Stimulated activated effector memory CD8-positive, alpha-beta T cell treated with anti-CD3 and anti-CD28 coated beads, Interleukin-12 subunit alpha, Interleukin-12 subunit beta, amount 100 ng/mL, for 72 hours (primary cell): ENCODE measurements around the gene ERICH4.
"Not testable (repeated sequence)": the region's sequence is repeated elsewhere in the genome, so short reads cannot be mapped to it uniquely, and the experiment has no call there.

Experiments
- ATAC-seq: fragments of 150-1000 bp; cut with Tn5 transposase; 2 replicates; pipeline ENCODE4 v1.10.0; 2021
- DNase-seq, 2 donors: peaks; one replicate each; pipeline ENCODE4 v3.0.0; 2021 to 2022; ENCODE audit warnings: low spot score in 2 of 2
- H3K27ac Mint-ChIP-seq: one replicate; pipeline ENCODE4 v1.8.0; 2022; ENCODE audit warnings: mild to moderate bottlenecking, mixed read lengths
- H3K36me3 Mint-ChIP-seq: one replicate; pipeline ENCODE4 v1.8.0; 2022; ENCODE audit warnings: mild to moderate bottlenecking, mixed read lengths
- H3K4me1 Mint-ChIP-seq: one replicate; pipeline ENCODE4 v1.8.0; 2022; ENCODE audit warnings: mixed read lengths
- H3K4me3 Mint-ChIP-seq: one replicate; pipeline ENCODE4 v1.8.0; 2022; ENCODE audit warnings: mild to moderate bottlenecking, mixed read lengths
- H3K9me3 Mint-ChIP-seq: one replicate; pipeline ENCODE4 v1.8.0; 2022; ENCODE audit warnings: mixed read lengths

ERICH4 gene

GRCh38 chr19:41424335-41425173, 18.4 kb upstream of the ERICH4 start:
- no peak for DNase-seq
- Mint-ChIP-seq H3K27ac (peak overlapping the region; percentile 91), H3K4me1 (peaks cover 47% of the 10 kb centered on the region), H3K36me3 (peaks cover 51% of the 10 kb centered on the region), H3K9me3 (no peaks in the 10 kb centered on the region), H3K4me3 (peak overlapping the region; percentile 36)
- ATAC-seq, result no peak

GRCh38 chr19:41425174-41426115, 17.5 kb upstream of the ERICH4 start:
- H3K36me3 Mint-ChIP-seq, result peaks cover 49% of the 10 kb centered on the region

GRCh38 chr19:41426116-41426841, 16.7 kb upstream of the ERICH4 start:
- no peaks in the 10 kb centered on the region for H3K9me3 Mint-ChIP-seq
- ATAC-seq (no peak), DNase-seq (no peak)
- peaks cover 44% of the 10 kb centered on the region for H3K36me3 Mint-ChIP-seq
- peak overlapping the region; percentile 96 for H3K27ac Mint-ChIP-seq
- H3K4me1 Mint-ChIP-seq, result peaks cover 47% of the 10 kb centered on the region
- H3K4me3 Mint-ChIP-seq, result peak overlapping the region; percentile 87

More at GRCh38 chr19:41425174-41426115, 17.5 kb upstream of the ERICH4 start:
- no peak for ATAC-seq
- no peak for DNase-seq
- Mint-ChIP-seq H3K27ac (peak overlapping the region; percentile 96), H3K4me3 (peak overlapping the region; percentile 87), H3K9me3 (no peaks in the 10 kb centered on the region), H3K4me1 (peaks cover 47% of the 10 kb centered on the region)

DNA sequence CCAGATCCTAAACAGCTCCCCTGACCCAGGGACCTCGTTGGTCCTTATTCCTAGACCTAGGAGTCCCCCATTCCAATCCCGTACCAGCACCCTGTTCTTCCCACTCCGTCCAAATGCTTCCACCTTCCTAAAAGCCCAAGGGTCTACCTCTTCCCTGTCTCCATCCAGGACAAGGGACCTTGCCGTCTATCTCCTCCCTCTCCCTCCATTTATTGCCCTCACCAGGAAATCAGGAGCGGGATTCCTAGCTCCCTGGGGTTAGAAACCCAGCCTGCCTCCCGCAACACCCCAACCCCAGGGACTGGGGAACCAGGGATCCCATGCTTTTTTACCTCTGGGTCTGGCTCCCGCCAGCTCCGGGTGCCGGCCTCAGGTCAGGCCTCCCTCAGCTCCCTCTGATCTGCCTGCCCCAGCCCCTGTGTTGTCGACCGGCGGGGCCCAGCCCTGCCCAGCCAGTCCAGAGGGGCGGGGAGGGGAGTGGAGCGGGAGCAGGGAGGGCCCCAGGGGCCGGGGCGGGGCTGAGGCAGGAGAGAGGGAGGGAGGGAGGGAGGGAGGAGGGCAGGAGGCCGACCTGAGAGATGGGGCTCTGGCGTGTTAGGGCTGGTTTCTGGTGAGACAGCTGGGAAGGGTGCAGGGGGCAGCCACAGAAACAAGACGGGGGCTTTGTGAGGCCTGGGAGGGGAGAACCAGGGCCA, 15.9 kb upstream of the ERICH4 start, which contains the start of gene B3GNT8:
TSS of gene B3GNT8 (minus strand) at position 423 of the 695 bp plus-strand sequence. CDS start 596 bp downstream, outside the sequence.
- Mint-ChIP-seq H3K4me1 (peaks cover 47% of the 10 kb centered on the region), H3K4me3 (peak within 1 kb of the TSS; percentile 87), H3K36me3 (peaks cover 45% of the 10 kb centered on the region), H3K27ac (peak within 1 kb of the TSS; percentile 96), H3K9me3 (no peaks in the 10 kb centered on the region)
- DNase-seq (peak; percentile 36 to 56), ATAC-seq (peak; percentile 82)

DNA sequence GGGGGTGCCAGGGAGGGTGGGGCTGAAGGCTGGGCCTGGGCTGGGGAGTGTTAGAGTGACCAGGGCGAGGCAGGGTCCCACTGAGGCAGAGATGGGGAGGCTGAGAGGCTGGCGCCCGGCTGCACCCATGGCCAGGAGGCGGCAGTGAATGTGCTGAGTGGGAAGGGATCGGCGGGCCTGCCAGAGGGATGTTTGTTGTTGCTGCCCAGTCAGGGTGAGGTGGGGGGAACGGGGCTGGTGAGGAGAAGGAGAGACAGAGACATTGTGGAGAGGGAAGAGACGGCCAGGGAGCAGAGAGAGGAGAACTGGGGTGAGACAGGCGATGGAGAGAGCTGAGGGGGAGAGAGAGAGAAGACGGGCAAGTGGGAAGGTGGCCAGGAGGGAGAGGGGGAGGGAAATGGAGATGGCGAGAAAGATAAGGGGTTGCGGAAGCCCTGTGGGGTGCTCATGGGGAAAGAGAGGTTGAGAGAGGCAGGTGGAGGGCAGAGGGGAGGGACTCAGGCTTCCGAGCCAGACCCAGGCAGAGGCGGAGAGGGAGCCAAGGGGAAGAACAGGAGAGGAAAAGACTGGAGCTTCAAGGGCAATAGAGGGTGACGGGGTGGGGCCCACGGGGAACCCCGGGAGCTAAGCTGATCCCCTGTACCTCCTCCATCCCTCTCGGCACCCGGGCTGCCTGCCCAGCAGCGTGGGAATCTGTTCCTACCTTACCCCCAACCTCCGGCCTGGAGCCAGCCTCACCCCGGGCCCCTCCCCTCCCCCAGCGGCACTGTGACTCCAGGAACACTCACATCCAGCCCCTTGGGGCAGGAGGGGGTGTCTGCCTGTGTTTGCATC, 15.1 kb upstream of the ERICH4 start:
- Mint-ChIP-seq H3K4me1 (peaks cover 52% of the 10 kb centered on the region), H3K27ac (peak overlapping the region; percentile 96), H3K36me3 (peaks cover 52% of the 10 kb centered on the region), H3K9me3 (no peaks in the 10 kb centered on the region), H3K4me3 (peak overlapping the region; percentile 87)
- ATAC-seq, result peak; percentile 61
- peak in 1 of 2 donors; percentile 69 for DNase-seq

- H3K27ac Mint-ChIP-seq, result peak overlapping the region; percentile 96
- peaks cover 52% of the 10 kb centered on the region for H3K4me1 Mint-ChIP-seq
Measured at GRCh38 chr19:41428481-41428859, 14.5 kb upstream of the ERICH4 start.

DNA sequence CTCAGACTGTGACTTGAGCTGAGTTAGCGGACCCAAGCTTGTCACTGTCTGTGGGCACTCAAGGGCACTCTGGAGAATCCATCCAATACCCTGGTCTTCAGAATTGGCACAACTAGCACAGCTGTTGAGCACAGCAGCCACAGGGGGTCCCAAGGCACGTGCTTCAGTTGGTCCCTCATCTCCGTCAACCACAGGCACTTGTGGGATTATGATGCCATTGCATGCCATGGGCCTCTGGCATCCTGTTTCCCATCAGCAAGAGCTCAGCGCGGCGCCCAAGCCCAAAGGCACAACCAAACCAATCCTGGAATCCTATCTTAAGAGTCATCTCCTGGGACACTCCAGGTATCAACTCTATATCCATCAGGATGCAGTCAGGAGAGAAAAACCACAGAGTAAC, 12.0 kb upstream of the ERICH4 start:
- no peaks in the 10 kb centered on the region for H3K9me3 Mint-ChIP-seq
- ATAC-seq (no peak), DNase-seq (no peak)
- H3K36me3 Mint-ChIP-seq, result peaks cover 63% of the 10 kb centered on the region
- H3K4me1 Mint-ChIP-seq, result peaks cover 45% of the 10 kb centered on the region
- H3K4me3 Mint-ChIP-seq, result no peak overlapping the region
- H3K27ac Mint-ChIP-seq, result peak overlapping the region; percentile 56

More at GRCh38 chr19:41428481-41428859, 14.5 kb upstream of the ERICH4 start:
- Mint-ChIP-seq H3K9me3 (no peaks in the 10 kb centered on the region), H3K36me3 (peaks cover 52% of the 10 kb centered on the region), H3K4me3 (peak overlapping the region; percentile 87)
- DNase-seq, result no peak
- ATAC-seq, result no peak

DNA sequence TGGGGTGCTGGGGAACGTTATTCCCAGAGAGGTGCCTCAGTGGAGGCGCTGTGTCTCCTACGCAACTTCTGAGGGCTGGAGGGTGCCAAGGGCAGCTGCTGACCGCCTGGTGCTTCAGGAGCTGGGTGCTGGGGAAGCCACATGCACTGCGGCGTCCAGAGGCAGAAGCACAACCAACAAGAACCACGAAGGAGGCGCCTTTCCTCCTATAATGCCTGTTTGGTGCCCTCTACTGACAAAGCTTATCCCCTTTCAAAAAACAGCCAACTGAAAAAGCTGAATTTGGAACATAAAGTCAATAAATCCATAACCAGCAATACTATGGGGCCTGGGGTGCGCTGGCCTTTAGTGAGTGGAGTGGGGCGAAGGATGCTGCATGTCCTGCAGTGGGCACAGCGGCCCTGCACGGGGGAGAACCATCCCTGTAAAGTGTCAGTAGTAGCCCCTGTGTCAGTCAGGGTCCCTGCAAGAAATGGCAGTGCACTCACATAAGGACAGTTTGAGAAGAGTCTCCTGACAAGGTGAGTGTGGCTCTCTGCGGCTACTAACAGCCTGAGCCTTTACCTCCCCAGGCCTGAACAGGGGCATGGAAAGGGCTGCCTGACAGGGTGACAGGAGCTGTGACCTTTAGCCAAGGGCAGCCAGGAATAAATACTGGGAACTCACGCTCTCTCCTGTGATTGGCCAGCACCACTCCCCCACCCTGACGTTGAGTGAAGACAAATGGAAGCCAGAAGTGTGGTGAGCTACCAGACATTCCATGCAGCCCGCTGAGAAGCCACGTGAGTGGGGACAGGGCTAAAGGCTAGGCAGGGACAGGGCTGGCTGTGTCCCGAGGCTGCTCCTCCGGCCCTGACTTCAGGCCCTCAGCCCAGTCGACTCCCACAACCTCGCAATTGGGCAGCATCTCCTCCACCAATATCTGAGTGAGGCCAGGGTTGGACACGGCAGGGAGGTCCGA, 11.2 kb upstream of the ERICH4 start:
- no peak overlapping the region for H3K4me3 Mint-ChIP-seq
- peak overlapping the region; percentile 56 for H3K27ac Mint-ChIP-seq
- no peaks in the 10 kb centered on the region for H3K9me3 Mint-ChIP-seq
- no peak for DNase-seq
- peaks cover 43% of the 10 kb centered on the region for H3K4me1 Mint-ChIP-seq
- peaks cover 69% of the 10 kb centered on the region for H3K36me3 Mint-ChIP-seq
- no peak for ATAC-seq

- H3K36me3 Mint-ChIP-seq, result peaks cover 70% of the 10 kb centered on the region
- ATAC-seq (no peak), DNase-seq (no peak)
- no peaks in the 10 kb centered on the region for H3K9me3 Mint-ChIP-seq
- no peak overlapping the region for H3K4me3 Mint-ChIP-seq
- H3K27ac Mint-ChIP-seq, result no peak overlapping the region
- H3K4me1 Mint-ChIP-seq, result peaks cover 35% of the 10 kb centered on the region
Measured at GRCh38 chr19:41433171-41433570, 9.8 kb upstream of the ERICH4 start.

DNA sequence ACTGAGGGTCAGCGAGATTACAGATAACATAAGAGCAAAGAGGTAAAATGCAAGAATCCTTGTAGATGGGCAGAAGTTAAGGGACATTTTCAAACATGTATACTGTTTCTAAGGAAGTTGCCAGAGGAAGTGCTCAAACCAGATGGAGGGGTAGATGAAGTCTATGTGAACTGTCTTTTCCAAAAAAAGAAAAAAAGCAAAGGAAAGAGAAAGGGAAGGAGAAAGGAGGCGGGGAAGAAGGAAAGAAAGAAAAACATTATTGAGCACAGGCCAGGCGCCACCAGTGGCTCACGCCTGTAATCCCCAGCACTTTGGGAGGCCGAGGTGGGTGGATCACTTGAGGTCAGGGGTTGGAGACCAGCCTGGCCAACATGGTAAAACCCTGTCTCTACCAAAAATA, 8.5 kb upstream of the ERICH4 start:
- no peak overlapping the region for H3K4me3 Mint-ChIP-seq
- DNase-seq, result no peak
- peaks cover 64% of the 10 kb centered on the region for H3K36me3 Mint-ChIP-seq
- ATAC-seq, result no peak
- no peak overlapping the region for H3K27ac Mint-ChIP-seq
- H3K9me3 Mint-ChIP-seq, result no peaks in the 10 kb centered on the region
- peaks cover 22% of the 10 kb centered on the region for H3K4me1 Mint-ChIP-seq

DNA sequence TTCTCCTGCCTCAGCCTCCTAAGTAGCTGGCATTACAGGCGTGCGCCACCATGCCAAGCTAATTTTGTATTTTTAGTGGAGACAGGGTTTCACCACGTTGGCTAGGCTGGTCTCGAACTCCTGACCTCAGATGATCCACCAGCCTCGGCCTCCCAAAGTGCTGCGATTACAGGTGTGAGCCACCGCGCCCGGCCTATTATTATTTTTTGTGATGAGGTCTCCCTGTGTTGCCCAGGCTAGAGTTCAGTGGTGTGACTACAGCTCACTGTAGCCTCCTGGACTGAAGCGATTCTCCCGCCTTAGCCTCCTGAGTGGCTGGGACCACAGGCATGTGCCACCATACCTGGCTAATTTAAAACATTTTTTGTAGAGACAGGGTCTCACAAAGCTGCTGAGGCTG, 7.6 kb upstream of the ERICH4 start:
- ATAC-seq, H3K9me3 Mint-ChIP-seq, H3K27ac Mint-ChIP-seq, DNase-seq, H3K4me3 Mint-ChIP-seq: not testable (repeated sequence)
- Mint-ChIP-seq H3K4me1 (peaks cover 22% of the 10 kb centered on the region), H3K36me3 (peaks cover 58% of the 10 kb centered on the region)

DNA sequence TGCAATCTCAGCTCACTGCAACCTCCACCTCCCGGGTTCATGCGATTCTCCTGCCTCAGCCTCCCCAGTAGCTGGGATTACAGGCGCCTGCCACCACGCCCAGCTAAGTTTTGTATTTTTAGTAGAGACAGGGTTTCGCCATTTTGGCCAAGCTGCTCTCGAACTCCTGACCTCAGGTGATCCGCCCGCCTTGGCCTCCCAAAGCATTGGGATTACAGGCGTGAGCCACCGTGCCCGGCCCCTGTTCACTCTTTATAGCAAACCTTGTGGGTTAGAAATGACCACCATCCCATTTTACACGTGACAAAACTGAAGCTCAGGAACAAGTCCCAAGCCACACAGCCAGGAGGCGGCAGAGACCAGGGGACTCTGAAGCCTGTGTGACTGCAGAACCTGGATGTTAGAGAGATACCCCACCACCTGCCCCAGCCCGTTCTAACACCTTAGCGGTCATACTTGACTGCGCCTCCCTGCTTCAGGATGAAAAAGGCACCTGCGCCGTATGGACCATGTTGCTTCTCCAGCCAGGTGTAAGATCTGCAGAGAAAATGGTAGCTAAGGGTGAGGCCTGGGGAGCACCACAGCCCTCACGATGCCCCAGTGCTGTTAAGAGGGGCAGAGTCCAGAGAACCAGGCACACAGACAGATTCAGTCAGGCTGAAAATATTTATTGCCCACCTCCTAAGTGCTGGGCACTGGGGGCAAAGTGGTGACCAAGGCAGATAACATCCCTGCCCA, 6.9 kb upstream of the ERICH4 start:
- DNase-seq, result no peak
- Mint-ChIP-seq H3K4me3 (no peak overlapping the region), H3K36me3 (peaks cover 56% of the 10 kb centered on the region), H3K27ac (no peak overlapping the region), H3K9me3 (no peaks in the 10 kb centered on the region), H3K4me1 (peaks cover 19% of the 10 kb centered on the region)
- no peak for ATAC-seq
